Brain pericyte (primary cell): ENCODE measurements around the gene PHC2.

Source experiments
- DNase-seq: peaks from one replicate; pipeline ENCODE4 v3.0.0-alpha.2; 2012; ENCODE audit warnings: low read depth, low spot score

PHC2 gene

GRCh38 chr1:33391343-33392078, 39.4 kb downstream of the PHC2 start:
- no peak for DNase-seq

- DNase-seq, result no peak
Observed at GRCh38 chr1:33390542-33390941, 40.4 kb downstream of the PHC2 start.

GRCh38 chr1:33388805-33389771, 41.8 kb downstream of the PHC2 start:
- DNase-seq, result no peak

GRCh38 chr1:33387625-33388024, 43.3 kb downstream of the PHC2 start:
- no peak for DNase-seq

GRCh38 chr1:33385251-33385650, 45.6 kb downstream of the PHC2 start:
- DNase-seq, result no peak

GRCh38 chr1:33384040-33384812, 46.7 kb downstream of the PHC2 start:
- DNase-seq, result no peak

- DNase-seq, result no peak
Observed at GRCh38 chr1:33383489-33383888, 47.4 kb downstream of the PHC2 start.

- no peak for DNase-seq
Observed at GRCh38 chr1:33382661-33383415, 48.1 kb downstream of the PHC2 start.

- no peak for DNase-seq
Observed at GRCh38 chr1:33381977-33382376, 48.9 kb downstream of the PHC2 start.

- DNase-seq, result no peak
Observed at GRCh38 chr1:33380811-33381210, 50.1 kb downstream of the PHC2 start.

GRCh38 chr1:33379631-33380354, 51.1 kb downstream of the PHC2 start:
- DNase-seq, result no peak

GRCh38 chr1:33378976-33379375, 51.9 kb downstream of the PHC2 start:
- DNase-seq, result no peak

- DNase-seq, result no peak
Observed at GRCh38 chr1:33378524-33378923, 52.4 kb downstream of the PHC2 start.

GRCh38 chr1:33377756-33378155, 53.1 kb downstream of the PHC2 start:
- DNase-seq, result no peak

GRCh38 chr1:33377013-33377412, 53.9 kb downstream of the PHC2 start:
- DNase-seq, result no peak

GRCh38 chr1:33375316-33375715, 55.6 kb downstream of the PHC2 start:
- no peak for DNase-seq

GRCh38 chr1:33374336-33375105, 56.4 kb downstream of the PHC2 start:
- DNase-seq, result no peak

GRCh38 chr1:33373606-33374005, 57.3 kb downstream of the PHC2 start:
- DNase-seq, result no peak

GRCh38 chr1:33372677-33373076, 58.2 kb downstream of the PHC2 start:
- DNase-seq, result no peak

GRCh38 chr1:33372162-33372561, 58.7 kb downstream of the PHC2 start:
- no peak for DNase-seq
